GM18505 (cell line): ENCODE data around the gene TENT5A.

Source experiments
- ATAC-seq: cut with Tn5 transposase; IDR thresholded peaks from one replicate; pipeline ENCODE4 v1.9.1; 2021; ENCODE audit not compliant: unreplicated experiment
- POLR2A ChIP-seq: IDR thresholded peaks from 4 replicates; pipeline ENCODE4 v1.6.1; 2011; ENCODE audit warnings: borderline replicate concordance; ENCODE audit not compliant: insufficient read depth, insufficient read length; ENCODE audit errors: extremely low read depth

TENT5A gene

DNA sequence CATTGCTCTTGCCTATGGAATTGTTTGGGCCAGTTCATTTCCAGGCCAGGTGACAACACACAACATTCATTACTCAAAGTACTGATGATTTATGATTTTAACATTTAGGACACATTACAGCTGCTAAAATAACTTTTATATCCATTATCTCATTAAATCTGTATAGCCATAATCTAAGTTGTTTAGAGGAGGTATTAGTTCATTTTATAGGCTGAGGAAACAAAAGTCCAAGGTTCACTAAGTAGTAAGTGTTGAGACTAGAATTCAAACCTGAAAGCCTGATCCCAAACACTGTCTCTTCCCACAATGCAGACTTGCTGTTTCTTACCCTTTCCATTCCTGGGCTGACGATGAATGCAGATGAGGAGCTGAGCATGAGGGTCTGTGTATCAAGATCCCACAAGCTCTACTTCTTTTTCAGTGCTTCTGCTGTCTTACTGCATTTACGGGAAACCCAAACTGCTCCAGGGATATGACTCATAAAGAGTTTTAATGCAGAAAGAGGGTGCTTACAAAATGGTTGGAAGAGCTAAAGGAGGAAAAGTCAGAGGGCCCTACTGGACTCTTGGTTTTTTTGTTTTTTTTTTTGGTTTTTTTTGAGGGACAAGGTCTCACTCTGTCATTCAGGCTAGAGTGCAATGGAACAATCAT is 17.9 kb downstream of the TENT5A start:
- TF ChIP-seq POLR2A, result no peak
- ATAC-seq, result no peak

GRCh38 chr6:81734081-81734480 is 18.4 kb downstream of the TENT5A start:
- no peak for ATAC-seq
- no peak for TF ChIP-seq POLR2A

DNA sequence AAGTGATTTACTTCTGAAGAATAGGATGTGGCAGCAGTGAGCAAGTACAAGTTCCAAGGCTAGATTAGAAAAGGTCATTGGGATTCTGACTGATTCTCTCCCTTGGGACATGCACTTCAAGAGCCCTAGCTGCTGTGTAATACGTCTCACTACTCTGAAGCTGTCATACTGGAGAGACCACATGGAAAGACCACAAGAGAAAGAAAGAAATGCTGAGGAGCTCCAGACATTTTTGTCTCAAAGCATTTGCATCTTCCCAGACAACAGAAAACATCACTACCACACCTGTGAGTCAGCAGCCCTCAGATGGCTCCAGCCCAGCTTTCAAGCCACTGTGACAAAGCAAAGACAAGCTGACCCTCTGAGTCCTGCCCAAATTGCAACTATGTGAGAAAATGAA is 20.7 kb downstream of the TENT5A start:
- no peak for ATAC-seq
- TF ChIP-seq POLR2A, result no peak

DNA sequence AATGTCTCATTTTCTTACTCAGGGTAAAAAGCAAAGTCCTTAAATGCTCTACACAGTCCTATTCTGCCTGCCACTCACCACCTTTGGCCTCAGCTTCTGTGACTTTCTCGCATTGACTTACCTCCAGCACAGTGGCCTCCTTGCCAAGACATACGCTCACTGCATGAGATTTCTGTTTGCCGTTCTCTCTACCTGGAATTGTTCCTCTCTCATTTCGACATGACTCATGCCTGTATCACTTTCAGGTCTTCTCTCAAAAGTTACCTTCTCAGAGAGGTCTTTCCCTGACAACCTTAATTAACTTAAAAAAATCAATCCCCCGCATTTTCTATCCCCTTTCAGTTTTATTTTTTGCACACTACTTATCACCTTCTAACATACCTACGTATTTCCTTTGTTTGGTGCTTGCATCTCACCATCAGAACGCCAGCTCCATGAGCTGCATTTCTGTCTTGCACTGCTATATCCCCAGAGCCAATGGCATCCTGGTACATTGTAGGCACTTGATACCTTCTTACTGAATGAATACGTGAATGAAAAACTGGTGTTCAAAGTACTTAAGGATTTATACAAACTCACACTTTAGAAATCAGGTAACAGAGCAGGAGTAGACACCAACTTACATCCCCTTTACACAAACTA is 24.5 kb downstream of the TENT5A start:
- no peak for TF ChIP-seq POLR2A
- ATAC-seq, result no peak

GRCh38 chr6:81725127-81725526 is 27.4 kb downstream of the TENT5A start:
- ATAC-seq, result no peak
- no peak for TF ChIP-seq POLR2A

DNA sequence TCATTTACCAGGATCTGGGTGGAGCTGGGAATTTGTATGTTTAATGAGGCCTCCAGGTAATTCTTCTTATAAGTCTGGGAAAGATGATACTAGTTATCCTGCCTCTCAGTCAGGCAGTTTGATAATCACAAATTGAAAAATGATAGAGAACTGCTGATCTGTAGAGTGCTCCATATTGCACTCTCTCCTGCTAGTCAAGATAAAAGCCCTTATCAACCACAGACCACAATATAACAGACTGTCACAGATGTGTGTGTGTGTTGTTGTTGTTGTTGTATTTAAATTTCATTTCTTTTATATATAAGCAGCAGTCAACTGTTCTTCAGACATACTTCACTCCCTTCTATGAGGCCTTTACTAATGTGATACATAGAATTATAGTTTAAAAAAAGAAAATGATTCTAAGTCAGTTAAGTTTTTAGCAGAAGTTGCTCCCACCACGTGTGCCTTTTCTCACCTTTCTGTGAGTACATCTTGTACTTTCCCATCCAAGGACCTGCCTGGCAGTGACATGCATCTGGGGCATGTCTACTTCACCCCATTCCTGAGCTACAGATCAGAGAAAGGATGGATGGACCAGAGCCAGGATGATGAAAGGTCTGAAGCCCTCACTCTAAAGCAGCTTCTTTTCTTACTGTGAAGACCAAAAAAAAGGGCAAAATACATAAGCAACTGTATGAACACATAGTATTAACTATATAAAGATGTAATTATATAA is 29.8 kb downstream of the TENT5A start:
- no peak for ATAC-seq
- no peak for TF ChIP-seq POLR2A

DNA sequence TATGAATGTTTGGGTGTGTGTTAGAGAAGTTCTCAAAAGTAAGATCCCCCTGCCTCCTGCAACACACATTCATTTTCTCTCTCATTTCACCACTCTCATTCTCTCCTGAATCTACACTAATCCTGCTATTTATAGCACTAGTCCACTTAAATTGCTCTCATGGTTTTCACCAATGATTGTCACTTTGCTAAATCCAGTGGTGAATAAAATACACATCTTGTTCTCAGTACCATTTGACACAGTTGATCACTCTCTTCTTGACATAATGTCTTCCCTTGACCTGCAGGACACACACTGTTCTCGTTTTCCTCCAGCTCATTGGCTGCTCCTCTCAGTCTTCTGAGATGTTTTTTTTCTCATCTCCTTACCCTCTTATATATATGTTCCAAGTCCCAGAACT is 32.1 kb downstream of the TENT5A start:
- no peak for TF ChIP-seq POLR2A
- ATAC-seq, result no peak

GRCh38 chr6:81718126-81718525 is 34.4 kb downstream of the TENT5A start:
- no peak for TF ChIP-seq POLR2A

GRCh38 chr6:81714684-81715083 is 37.8 kb downstream of the TENT5A start:
- ATAC-seq, result no peak
- TF ChIP-seq POLR2A, result no peak

More at GRCh38 chr6:81718126-81718525, 34.4 kb downstream of the TENT5A start:
- ATAC-seq, result no peak

DNA sequence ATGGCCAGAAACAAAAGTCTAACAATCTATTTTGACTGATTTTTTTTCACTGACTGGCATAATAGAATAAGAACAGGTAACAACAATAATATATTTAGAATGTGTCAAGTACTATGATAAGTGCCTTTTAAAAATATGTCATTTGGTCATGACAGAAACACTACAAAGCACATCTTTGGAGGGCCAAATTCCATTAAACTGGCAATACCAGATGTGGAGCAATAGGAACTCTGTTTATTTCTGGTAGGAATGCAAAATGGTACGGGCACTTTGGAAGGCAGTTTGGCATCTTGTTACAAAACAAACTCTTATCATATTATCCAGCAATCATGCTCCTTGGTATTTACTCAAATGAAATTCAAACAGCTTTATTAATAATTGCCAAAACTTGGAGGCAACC is 39.3 kb downstream of the TENT5A start:
- no peak for TF ChIP-seq POLR2A
- no peak for ATAC-seq

DNA sequence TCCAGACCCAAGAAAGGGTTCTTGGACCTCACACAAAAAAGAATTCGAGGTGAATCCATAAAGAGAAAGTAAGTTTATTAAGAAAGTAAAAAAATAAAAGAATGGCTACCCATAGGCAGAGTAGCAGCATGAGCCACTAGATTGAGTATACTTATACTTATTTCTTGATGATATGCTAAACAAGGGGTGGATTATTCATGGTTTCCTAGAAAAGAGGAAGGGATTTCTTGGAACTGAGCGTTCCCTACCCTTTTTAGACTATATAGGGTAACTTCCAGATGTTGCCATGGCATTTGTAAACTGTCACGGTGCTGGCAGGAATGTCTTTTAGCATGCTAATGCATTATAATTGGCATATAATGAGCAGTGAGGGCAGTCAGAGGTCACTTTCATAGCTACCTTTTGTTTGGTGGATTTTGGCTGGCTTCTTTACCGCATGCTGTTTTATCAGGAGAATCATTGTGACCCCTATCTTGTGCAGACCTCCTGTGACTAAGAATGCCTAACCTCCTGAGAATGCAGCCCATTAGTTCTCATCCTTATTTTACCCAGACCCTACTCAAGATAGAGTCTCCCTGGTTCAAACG is 44.3 kb downstream of the TENT5A start:
- ATAC-seq, result no peak
- no peak for TF ChIP-seq POLR2A

- no peak for TF ChIP-seq POLR2A
- ATAC-seq, result no peak
Observed at GRCh38 chr6:81704700-81705099, 47.8 kb downstream of the TENT5A start.

GRCh38 chr6:81700414-81700813 is 52.1 kb downstream of the TENT5A start:
- no peak for ATAC-seq
- TF ChIP-seq POLR2A, result no peak
